Duodenal mucosa (tissue), 2 donors: ENCODE data around the gene FAIM2.

Experiments
- H3K27ac ChIP-seq: one replicate; pipeline ENCODE4 v1.7.0; 2013; ENCODE audit warnings: low read depth, low read length
- H3K27me3 ChIP-seq, 2 donors: one replicate each; pipeline ENCODE4 v1.7.0; 2013; ENCODE audit warnings: low read length in 2 of 2, control low read depth in 1 of 2; ENCODE audit not compliant: insufficient read depth in 2 of 2, control insufficient read depth in 1 of 2
- H3K36me3 ChIP-seq, 2 donors: one replicate each; pipeline ENCODE4 v1.7.0; 2013; ENCODE audit warnings: low read length in 2 of 2, control low read depth in 1 of 2; ENCODE audit not compliant: insufficient read depth in 2 of 2, control insufficient read depth in 1 of 2
- H3K4me1 ChIP-seq, 2 donors: one replicate each; pipeline ENCODE4 v1.7.0; 2013; ENCODE audit warnings: low read length in 2 of 2, control low read depth in 1 of 2; ENCODE audit not compliant: insufficient read depth in 2 of 2, control insufficient read depth in 1 of 2
- H3K4me3 ChIP-seq, 2 donors: one replicate each; pipeline ENCODE4 v1.7.0; 2013; ENCODE audit warnings: low read length in 2 of 2, low read depth in 1 of 2
- H3K9ac ChIP-seq, 2 donors: one replicate each; pipeline ENCODE4 v1.7.0; 2013; ENCODE audit warnings: low read length in 2 of 2, low read depth in 1 of 2
- H3K9me3 ChIP-seq, 2 donors: one replicate each; pipeline ENCODE4 v1.7.0; 2013; ENCODE audit warnings: low read length in 2 of 2, control low read depth in 1 of 2; ENCODE audit not compliant: control insufficient read depth in 1 of 2

The FAIM2 gene

DNA sequence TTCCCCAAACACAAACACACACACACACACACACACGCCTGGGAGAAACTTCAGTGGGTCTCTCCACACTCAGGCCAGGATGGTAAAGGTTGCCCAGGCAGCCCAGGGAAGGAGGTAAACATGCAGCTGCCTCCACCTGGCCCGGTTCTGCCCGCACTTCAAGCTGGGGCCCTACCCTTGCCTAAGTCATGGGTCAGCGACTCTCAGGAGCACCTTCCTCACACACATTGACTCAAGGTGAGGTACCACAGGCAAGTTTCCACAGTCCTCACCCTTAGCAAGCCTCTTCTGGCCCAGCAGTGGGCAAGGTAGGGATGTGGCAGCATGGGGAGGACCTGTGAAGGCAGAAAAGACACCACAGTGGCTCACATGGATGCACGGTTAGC, 14.1 kb upstream of the FAIM2 start:
- Histone ChIP-seq H3K27ac (no peak overlapping the region), H3K4me3 (no peak overlapping the region), H3K4me1 (no peaks in the 10 kb centered on the region), H3K9ac (no peak overlapping the region), H3K27me3 (no peaks in the 10 kb centered on the region), H3K9me3 (no peaks in the 10 kb centered on the region), H3K36me3 (no peaks in the 10 kb centered on the region)

DNA sequence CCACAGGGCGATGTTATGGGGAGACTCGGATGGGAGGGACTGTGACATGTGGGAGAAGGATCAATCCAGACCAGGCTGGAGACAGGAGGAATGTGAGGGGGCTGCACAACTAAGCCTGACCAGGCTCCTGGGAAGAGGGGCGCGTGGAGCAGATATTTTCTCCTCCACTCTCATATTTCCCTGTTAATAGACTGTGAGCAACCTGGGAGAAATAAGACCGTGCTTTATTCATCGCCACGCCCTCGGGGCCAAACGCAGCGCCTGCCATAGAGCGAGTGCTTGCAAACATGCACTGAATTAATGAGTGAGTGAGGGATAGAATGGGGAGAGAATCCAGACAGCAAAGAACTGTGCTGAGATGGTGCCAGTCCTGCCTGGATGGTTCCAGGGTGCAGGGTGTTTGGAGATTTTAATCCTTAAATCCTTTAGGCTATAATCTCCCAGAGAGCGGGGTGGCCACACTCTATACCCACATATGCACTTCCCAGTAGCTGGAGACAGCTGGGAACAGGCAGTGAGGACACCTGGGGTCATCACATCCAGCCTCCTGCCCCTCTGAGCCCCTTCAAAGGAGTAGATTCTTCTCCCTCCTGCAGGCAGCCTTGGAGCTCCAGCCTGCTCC, 13.6 kb upstream of the FAIM2 start:
- Histone ChIP-seq H3K36me3 (no peaks in the 10 kb centered on the region), H3K4me1 (no peaks in the 10 kb centered on the region)

GRCh38 chr12:49916129-49916919, 12.6 kb upstream of the FAIM2 start:
- no peaks in the 10 kb centered on the region for H3K4me1 ChIP-seq
- no peaks in the 10 kb centered on the region for H3K36me3 ChIP-seq
- no peak overlapping the region for H3K9ac ChIP-seq
- no peaks in the 10 kb centered on the region for H3K27me3 ChIP-seq
- no peak overlapping the region for H3K4me3 ChIP-seq
- no peak overlapping the region for H3K27ac ChIP-seq
- H3K9me3 ChIP-seq: no peaks in the 10 kb centered on the region

More for the DNA sequence above, 13.6 kb upstream of the FAIM2 start:
- H3K9ac ChIP-seq: no peak overlapping the region
- no peak overlapping the region for H3K27ac ChIP-seq
- H3K27me3 ChIP-seq: no peaks in the 10 kb centered on the region
- no peaks in the 10 kb centered on the region for H3K9me3 ChIP-seq
- no peak overlapping the region for H3K4me3 ChIP-seq

DNA sequence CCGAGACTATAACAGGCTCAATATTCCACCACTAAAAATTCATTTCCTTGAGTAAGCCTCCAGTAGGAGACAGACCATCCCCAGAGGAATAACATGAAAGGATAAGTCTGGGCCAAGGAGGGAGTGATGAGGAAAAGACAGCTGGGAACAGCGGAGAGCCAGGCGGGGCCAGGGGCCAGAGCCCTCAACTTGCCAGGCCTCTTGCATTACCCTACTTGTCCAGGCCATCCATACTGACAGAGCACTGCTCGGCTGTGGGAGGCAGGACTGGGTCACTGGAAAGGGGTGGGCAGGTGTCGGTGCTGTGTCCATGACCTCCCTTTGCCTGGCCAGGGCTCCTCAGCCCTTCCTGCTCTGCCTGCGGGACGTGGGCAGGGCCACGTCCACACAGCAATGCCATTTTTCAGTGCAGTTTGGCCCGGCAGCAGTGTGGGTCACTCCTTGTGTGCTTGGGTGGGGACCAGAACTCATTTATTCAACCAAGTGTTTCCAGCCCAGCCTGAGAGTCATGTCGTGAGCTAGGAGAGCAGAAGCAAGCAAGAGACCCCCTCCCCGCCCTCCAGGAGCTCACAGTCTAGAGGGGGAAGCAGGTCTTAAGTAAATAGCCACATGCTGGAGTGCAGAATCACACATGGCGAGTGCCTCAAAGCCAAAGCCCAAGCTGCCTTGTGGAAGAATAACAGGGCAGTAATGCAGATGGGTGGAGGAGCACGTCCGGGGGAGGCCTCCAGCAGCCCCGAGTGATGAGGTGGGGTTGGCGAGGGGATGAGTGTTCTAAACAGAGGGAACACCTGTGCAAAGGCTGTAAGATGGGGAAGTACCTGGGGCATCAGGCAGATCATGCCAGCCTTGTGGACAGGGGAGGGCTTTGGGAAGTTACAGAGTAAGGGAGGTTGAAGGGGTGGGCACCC, 8.9 kb upstream of the FAIM2 start:
- Histone ChIP-seq H3K9ac (no peak overlapping the region), H3K27ac (no peak overlapping the region), H3K36me3 (no peaks in the 10 kb centered on the region), H3K27me3 (no peaks in the 10 kb centered on the region), H3K9me3 (no peaks in the 10 kb centered on the region), H3K4me3 (no peak overlapping the region), H3K4me1 (no peaks in the 10 kb centered on the region)

- H3K27me3 ChIP-seq: no peaks in the 10 kb centered on the region
- no peak overlapping the region for H3K4me3 ChIP-seq
- H3K9ac ChIP-seq: no peak overlapping the region
- no peaks in the 10 kb centered on the region for H3K36me3 ChIP-seq
- H3K4me1 ChIP-seq: no peaks in the 10 kb centered on the region
- H3K9me3 ChIP-seq: no peaks in the 10 kb centered on the region
- H3K27ac ChIP-seq: no peak overlapping the region
Measured at GRCh38 chr12:49911213-49911605, 7.5 kb upstream of the FAIM2 start.

DNA sequence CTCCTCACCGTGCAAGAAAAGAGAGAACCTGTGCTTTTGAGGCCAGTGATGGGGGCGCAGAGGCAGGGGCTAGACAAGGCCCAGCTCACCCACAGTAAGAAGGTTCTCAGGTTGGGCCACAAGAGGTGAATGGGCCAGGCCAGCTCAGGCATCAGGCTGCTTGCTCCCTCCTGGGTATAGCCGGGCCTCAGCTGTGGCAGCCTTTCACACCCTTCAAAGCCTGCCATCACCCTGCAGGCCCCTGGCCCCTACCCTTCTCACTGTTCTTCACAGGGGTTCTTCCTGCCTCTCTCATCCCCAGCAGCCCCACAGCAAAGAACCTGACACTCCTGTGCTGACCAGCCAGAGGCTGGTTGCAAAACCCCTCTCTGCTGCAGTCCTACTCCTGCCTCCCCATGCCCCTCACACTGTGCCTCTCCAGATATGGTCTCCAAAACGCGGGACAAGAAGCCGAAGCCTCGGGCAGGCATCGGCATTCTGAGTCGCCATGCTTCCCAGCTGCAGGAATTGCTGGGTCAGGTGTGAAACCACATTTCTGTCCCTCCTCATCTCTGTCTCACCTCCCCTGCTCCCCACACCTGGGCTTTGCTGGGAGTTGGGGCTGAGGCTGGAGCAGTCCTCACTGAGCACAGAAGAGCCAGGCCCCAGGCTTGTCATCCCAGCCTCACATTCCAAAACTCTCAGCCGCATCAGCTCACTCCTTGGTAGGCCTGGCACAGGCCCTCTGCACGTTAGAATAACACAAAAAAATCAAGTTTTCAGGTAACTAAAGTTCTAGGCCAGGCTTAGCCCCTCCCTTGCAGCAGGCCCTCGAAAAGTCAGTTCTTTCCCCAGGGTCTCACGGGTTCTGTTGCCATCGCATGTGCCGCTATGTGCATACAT, 6.9 kb upstream of the FAIM2 start:
- Histone ChIP-seq H3K9ac (no peak overlapping the region), H3K36me3 (no peaks in the 10 kb centered on the region), H3K4me1 (no peaks in the 10 kb centered on the region), H3K27me3 (no peaks in the 10 kb centered on the region), H3K4me3 (no peak overlapping the region), H3K27ac (no peak overlapping the region), H3K9me3 (no peaks in the 10 kb centered on the region)

- no peak overlapping the region for H3K9ac ChIP-seq
- no peak overlapping the region for H3K4me3 ChIP-seq
- H3K36me3 ChIP-seq: no peaks in the 10 kb centered on the region
- H3K9me3 ChIP-seq: no peaks in the 10 kb centered on the region
- H3K4me1 ChIP-seq: no peaks in the 10 kb centered on the region
- H3K27me3 ChIP-seq: no peaks in the 10 kb centered on the region
- no peak overlapping the region for H3K27ac ChIP-seq
Measured at GRCh38 chr12:49909826-49910225, 6.1 kb upstream of the FAIM2 start.

GRCh38 chr12:49909356-49909755, 5.7 kb upstream of the FAIM2 start:
- no peaks in the 10 kb centered on the region for H3K9me3 ChIP-seq
- H3K27ac ChIP-seq: no peak overlapping the region
- H3K27me3 ChIP-seq: peaks cover 0 to 3% of the 10 kb centered on the region in 2 donors
- H3K4me3 ChIP-seq: no peak overlapping the region
- no peak overlapping the region for H3K9ac ChIP-seq
- H3K36me3 ChIP-seq: no peaks in the 10 kb centered on the region
- no peaks in the 10 kb centered on the region for H3K4me1 ChIP-seq

- no peak overlapping the region for H3K9ac ChIP-seq
- H3K36me3 ChIP-seq: no peaks in the 10 kb centered on the region
- H3K4me1 ChIP-seq: no peaks in the 10 kb centered on the region
- H3K9me3 ChIP-seq: no peaks in the 10 kb centered on the region
- no peak overlapping the region for H3K4me3 ChIP-seq
- H3K27ac ChIP-seq: no peak overlapping the region
- peaks cover 9 to 18% of the 10 kb centered on the region in 2 donors for H3K27me3 ChIP-seq
Measured at GRCh38 chr12:49907352-49907751, 3.7 kb upstream of the FAIM2 start.
